Fibroblast of skin of left quadriceps (primary cell): ENCODE measurements around the gene MTHFSD.

ENCODE experiments used
- DNase-seq, 2 experiments: peaks; one replicate each; pipeline ENCODE4 v3.0.0-alpha.2; 2013; ENCODE audit warnings: low read depth in 2 of 2

The MTHFSD gene

GRCh38 chr16:86584071-86584685 lies 29.1 kb upstream of the MTHFSD start:
- no peak for DNase-seq

- DNase-seq: no peak
These were observed 26.4 kb upstream of the MTHFSD start for GRCh38 chr16:86581458-86581857.

GRCh38 chr16:86580791-86581170 lies 25.7 kb upstream of the MTHFSD start:
- DNase-seq: no peak

- DNase-seq: no peak
These were observed 25.2 kb upstream of the MTHFSD start for GRCh38 chr16:86580063-86580790.

- no peak for DNase-seq
These were observed 24.4 kb upstream of the MTHFSD start for GRCh38 chr16:86579268-86580062.

- DNase-seq: no peak
These were observed 23.7 kb upstream of the MTHFSD start for GRCh38 chr16:86578611-86579267.

- DNase-seq: peak in 1 of 2 experiments; percentile 72
These were observed 23.1 kb upstream of the MTHFSD start, which contains the start of gene FOXL1 for GRCh38 chr16:86578061-86578599. Gene FOXL1 (plus strand): TSS chr16:86578549. CDS start chr16:86578724, 175 bp downstream.

- DNase-seq: no peak
These were observed 22.4 kb upstream of the MTHFSD start for GRCh38 chr16:86577314-86577971.

- DNase-seq: no peak
These were observed 21.7 kb upstream of the MTHFSD start for GRCh38 chr16:86576591-86577313.

- peak; percentile 93 to 94 for DNase-seq
These were observed 20.9 kb upstream of the MTHFSD start for GRCh38 chr16:86575754-86576557.

GRCh38 chr16:86575095-86575685 lies 20.2 kb upstream of the MTHFSD start:
- DNase-seq: no peak

- no peak for DNase-seq
These were observed 19.6 kb upstream of the MTHFSD start for GRCh38 chr16:86574646-86575045.

GRCh38 chr16:86573646-86574508 lies 18.8 kb upstream of the MTHFSD start:
- DNase-seq: no peak

- DNase-seq: no peak
These were observed 18.2 kb upstream of the MTHFSD start for GRCh38 chr16:86573215-86573614.

- DNase-seq: no peak
These were observed 17.6 kb upstream of the MTHFSD start for GRCh38 chr16:86572606-86573005.

- no peak for DNase-seq
These were observed 17.0 kb upstream of the MTHFSD start for GRCh38 chr16:86572041-86572521.

GRCh38 chr16:86571530-86571915 lies 16.5 kb upstream of the MTHFSD start:
- no peak for DNase-seq
